GM12873 (cell line): Measurements from ENCODE around the gene CALCOCO1.

Source experiments
- TF ChIP-seq, protein P1 (sequence below): IDR thresholded peaks from 2 replicates; pipeline ENCODE4 v1.5.1; 2012; ENCODE audit warnings: low read depth, mild to moderate bottlenecking, moderate library complexity, low read length, control low read depth; ENCODE audit not compliant: insufficient read depth; ENCODE audit errors: missing control alignments

Gene CALCOCO1

DNA sequence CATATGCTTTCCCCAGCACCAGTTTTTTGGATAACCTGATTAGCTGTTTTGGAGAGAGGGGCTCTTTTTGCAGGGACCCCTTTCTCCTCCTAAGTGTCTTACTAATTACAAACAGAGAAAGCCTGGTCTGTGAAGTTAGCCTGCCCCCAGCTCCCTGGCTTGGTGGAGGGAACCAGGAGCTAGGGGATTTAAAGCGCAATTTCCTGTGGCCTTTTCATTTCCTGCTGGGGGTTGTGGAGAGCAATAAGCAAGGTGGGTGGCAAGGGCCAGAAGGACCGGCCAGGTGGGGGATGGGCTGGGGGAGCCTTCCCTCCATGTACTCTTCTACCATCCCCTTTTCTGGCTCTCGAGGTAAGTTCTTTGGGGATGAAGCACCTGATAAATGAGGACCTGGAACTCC, 28.6 kb upstream of the CALCOCO1 start:
- TF ChIP-seq, protein P1, sequence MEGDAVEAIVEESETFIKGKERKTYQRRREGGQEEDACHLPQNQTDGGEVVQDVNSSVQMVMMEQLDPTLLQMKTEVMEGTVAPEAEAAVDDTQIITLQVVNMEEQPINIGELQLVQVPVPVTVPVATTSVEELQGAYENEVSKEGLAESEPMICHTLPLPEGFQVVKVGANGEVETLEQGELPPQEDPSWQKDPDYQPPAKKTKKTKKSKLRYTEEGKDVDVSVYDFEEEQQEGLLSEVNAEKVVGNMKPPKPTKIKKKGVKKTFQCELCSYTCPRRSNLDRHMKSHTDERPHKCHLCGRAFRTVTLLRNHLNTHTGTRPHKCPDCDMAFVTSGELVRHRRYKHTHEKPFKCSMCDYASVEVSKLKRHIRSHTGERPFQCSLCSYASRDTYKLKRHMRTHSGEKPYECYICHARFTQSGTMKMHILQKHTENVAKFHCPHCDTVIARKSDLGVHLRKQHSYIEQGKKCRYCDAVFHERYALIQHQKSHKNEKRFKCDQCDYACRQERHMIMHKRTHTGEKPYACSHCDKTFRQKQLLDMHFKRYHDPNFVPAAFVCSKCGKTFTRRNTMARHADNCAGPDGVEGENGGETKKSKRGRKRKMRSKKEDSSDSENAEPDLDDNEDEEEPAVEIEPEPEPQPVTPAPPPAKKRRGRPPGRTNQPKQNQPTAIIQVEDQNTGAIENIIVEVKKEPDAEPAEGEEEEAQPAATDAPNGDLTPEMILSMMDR = no peak

DNA sequence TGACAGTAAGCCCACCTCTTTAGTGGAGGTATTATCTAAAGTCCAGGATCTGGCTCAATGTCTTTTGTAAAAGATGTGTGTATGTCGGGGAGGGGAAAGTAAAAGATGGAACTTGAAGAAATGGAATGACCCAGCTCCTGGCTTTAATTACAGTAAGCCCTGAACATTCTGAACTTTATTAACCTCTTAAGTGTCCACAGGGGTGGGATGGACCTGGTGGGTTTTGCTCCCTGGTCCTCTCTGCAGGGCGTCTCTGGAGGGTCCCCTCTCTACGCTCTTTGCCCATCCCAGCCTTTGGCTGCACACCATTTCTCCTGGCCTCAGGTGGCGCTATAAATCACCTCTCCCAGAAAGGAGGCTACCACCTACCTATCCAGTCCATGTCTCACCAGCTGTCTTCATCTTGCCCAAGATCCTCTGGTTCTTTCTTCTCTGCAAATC, 28.2 kb upstream of the CALCOCO1 start:
- TF ChIP-seq, protein P1 = peak; percentile 40

DNA sequence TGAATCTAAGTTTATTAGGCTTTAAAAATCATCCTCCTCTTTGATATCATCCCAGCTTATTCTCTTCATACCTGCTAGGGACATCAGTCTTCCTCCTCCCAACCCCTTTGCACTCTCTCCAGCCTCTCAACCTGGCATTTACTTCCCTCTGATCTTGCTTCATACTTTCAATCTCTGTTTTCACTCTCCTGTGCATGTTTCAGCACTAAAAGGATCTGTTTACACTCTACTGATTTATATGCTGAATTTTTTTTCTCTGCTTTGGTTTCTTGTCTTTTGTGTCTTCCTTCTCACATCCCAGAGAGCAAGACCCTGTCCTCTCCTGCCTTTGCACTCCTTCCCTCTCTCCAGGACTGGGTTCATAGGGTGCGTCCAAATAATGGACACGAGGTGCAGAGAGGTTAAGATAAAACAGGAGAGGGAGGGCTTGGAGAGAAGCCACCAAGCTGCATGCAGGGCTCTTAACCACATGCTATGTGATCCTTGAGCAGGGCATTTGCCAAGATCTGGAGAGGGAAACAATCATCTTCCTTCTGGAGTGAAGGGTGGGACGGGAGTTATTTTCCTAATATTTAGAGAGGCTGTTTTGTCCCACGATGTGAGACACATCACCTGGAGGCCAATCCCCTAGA, 27.5 kb upstream of the CALCOCO1 start:
- TF ChIP-seq, protein P1 = no peak

DNA sequence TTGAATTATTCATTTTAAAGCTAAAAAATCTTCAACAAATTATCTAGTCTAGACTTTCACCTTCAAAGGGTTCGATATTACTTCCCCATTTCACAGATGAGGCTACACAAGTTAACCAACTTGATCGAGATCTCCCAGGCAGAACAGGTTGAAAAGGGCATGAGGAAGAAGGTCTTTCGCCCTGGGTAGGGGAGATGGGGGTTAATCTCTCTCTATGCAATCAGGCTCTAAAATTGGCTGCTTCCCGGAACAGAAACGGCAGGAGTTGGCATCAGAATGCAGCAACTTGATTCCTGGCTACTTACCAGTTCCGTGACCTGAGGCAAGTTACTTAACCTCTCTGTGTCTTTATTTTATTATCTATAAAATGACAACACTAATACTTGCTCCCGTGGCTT, 26.9 kb upstream of the CALCOCO1 start:
- TF ChIP-seq, protein P1 = no peak

DNA sequence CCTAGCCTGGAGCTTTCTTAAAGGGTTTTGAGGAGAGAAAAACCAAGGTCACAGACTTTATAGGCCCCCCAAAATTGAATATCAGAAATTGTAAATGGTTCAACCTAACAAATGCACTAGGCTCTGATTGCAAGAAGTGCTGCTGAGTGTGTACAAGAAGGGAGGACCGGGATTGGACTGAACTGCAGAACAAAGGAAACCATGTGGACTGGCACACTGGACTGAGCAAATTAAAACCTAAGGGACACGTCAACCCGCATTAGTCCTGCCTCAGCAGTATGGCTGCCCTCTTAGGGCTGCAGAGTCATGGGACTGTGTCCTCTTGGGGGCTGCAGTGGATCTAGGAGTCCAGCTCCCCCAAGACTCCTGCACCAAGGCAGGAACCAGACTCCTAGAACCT, 25.4 kb upstream of the CALCOCO1 start:
- TF ChIP-seq, protein P1 = no peak

DNA sequence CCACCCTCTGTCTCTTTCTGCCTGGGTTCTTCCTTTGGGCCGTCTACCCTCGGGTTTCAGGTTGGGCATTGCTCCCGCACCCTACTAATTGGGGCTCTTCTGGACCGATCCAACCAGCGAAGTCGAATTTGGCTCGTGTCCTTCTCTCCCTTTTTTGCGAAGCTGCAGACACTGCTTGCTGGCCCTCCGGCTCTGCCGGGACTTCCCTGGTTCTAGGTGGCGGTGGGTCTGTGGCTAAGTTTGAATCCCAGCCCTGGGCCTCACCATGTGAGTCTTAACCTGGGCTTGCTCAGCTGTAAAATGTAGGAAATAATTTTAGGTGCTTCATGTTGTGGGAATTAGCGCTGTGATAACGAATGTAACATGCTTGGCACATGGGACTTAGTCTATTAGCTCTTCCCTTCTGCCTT, 24.9 kb upstream of the CALCOCO1 start:
- TF ChIP-seq, protein P1 = no peak

DNA sequence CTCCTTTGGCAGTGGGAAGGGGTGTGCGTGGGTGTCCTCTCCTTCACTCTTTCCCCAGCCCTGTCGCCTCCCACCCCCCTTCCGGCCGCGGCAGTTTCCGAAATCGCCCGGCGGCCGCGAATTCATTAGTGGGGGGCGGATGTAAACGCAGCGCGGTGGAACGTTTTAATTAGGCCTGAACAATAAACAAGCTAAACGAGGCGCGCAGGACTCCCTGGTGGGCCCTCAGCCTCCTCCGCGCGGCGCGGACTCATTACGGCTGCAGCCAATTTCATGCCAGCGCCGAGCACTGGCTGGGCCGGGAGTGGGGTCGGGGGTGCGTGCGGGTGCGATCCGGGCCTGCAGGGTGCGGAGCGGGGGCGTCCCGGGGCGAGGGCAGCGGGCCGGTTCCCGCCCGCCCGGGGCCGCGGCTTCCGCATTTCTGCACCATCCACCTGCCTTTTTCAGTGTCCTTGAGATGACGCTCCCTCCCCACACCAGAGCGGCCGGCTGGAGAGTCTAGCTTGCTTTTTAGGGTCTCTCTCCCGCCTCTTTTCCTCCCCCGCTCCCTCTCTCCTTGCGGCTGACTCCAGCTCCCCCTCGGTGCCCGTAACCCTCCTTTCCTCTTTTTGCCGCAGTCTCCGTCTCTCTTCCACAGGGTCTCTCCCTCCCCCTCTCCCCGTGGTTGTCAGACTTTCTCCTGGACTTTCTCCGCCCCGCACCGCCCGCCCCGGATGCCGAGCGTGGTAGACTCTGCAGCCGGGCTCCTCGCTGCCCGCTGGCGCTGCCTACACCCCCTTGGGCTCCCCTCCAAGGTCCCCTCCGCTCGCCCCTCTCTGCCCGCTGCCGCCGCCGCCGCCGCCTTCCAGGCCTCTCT, 24.3 kb upstream of the CALCOCO1 start, which contains the start of gene CISTR:
Gene CISTR (minus strand): TSS at position 644 of the 856 bp plus-strand sequence.
- TF ChIP-seq, protein P1 = peak; percentile 6
